HG02588 (cell line): ENCODE results near the gene NEUROG1.
"Not testable (repeated sequence)": the region's sequence is repeated elsewhere in the genome, so short reads cannot be mapped to it uniquely, and the experiment has no call there.

Experiments used
- ATAC-seq: cut with Tn5 transposase; IDR thresholded peaks from one replicate; pipeline ENCODE4 v1.9.1; 2021; ENCODE audit warnings: mild to moderate bottlenecking, moderate library complexity; ENCODE audit not compliant: unreplicated experiment

NEUROG1 gene

GRCh38 chr5:135497971-135498636 lies 37.7 kb downstream of the NEUROG1 start:
- no peak for ATAC-seq

GRCh38 chr5:135495531-135495930 lies 40.2 kb downstream of the NEUROG1 start:
- not testable (repeated sequence) for ATAC-seq

GRCh38 chr5:135494196-135494595 lies 41.6 kb downstream of the NEUROG1 start:
- ATAC-seq: no peak

- ATAC-seq: no peak
Observed at GRCh38 chr5:135493406-135494180, 42.2 kb downstream of the NEUROG1 start.

- no peak for ATAC-seq
Observed at GRCh38 chr5:135492319-135492626, 43.5 kb downstream of the NEUROG1 start.

GRCh38 chr5:135491552-135492318 lies 44.0 kb downstream of the NEUROG1 start:
- ATAC-seq: no peak

- no peak for ATAC-seq
Observed at GRCh38 chr5:135491038-135491551, 44.7 kb downstream of the NEUROG1 start.

GRCh38 chr5:135490245-135491037 lies 45.3 kb downstream of the NEUROG1 start:
- ATAC-seq: no peak

- no peak for ATAC-seq
Observed at GRCh38 chr5:135489466-135490244, 46.1 kb downstream of the NEUROG1 start.

- no peak for ATAC-seq
Observed at GRCh38 chr5:135488727-135489465, 46.9 kb downstream of the NEUROG1 start.

- ATAC-seq: no peak
Observed at GRCh38 chr5:135487839-135488514, 47.8 kb downstream of the NEUROG1 start.

GRCh38 chr5:135487037-135487395 lies 48.7 kb downstream of the NEUROG1 start:
- ATAC-seq: no peak

- no peak for ATAC-seq
Observed at GRCh38 chr5:135486131-135487036, 49.4 kb downstream of the NEUROG1 start.

- no peak for ATAC-seq
Observed at GRCh38 chr5:135484674-135485086, 51.1 kb downstream of the NEUROG1 start.
